Breast epithelium (tissue), 4 donors: ENCODE results near the gene PDGFD. TPM values are rescaled to one million over a fixed set of nuclear protein-coding genes. Genes with fewer than 3 reads are reported as not detected.

Source experiments
- DNase-seq, 2 donors: peaks; one replicate each; pipeline ENCODE4 v3.0.0-alpha.2; 2019; ENCODE audit warnings: low spot score in 2 of 2
- H3K27ac ChIP-seq, 2 donors: fragments of 200-600 bp; sonication (generic) in 1 of 2; one replicate each; pipeline ENCODE4 v1.5.1; 2016 to 2019; ENCODE audit warnings: mild to moderate bottlenecking in 1 of 2
- H3K27me3 ChIP-seq, 2 donors: fragments of 200-600 bp; sonication (generic) in 1 of 2; one replicate each; pipeline versions ENCODE4 v1.5.1 to v1.6.0; 2017 to 2019; ENCODE audit warnings: control low read depth in 1 of 2, mild to moderate bottlenecking in 1 of 2
- H3K36me3 ChIP-seq: fragments of 200-600 bp; one replicate; pipeline ENCODE4 v1.5.1; 2019
- H3K4me1 ChIP-seq, 2 donors: fragments of 200-600 bp; sonication (generic); one replicate each; pipeline ENCODE4 v1.5.1; 2016 to 2019; ENCODE audit warnings: control low read depth in 1 of 2
- H3K4me3 ChIP-seq, 3 donors: fragments of 200-600 bp; sonication (generic); 1 replicate in 2 of 3; 2 replicates in 1 of 3; pipeline ENCODE4 v1.5.1; 2016 to 2019; ENCODE audit warnings: mild to moderate bottlenecking in 3 of 3, moderate library complexity in 2 of 3
- H3K9me3 ChIP-seq, 2 donors: fragments of 200-600 bp; sonication (generic) in 1 of 2; one replicate each; pipeline ENCODE4 v1.5.1; 2016 to 2019; ENCODE audit warnings: control low read depth in 1 of 2
- POLR2A ChIP-seq: fragments of 450-650 bp; IDR thresholded peaks from one replicate; pipeline ENCODE4 v1.6.1; 2016; ENCODE audit warnings: antibody characterized with exemption, mild to moderate bottlenecking, moderate library complexity
- POLR2AphosphoS5 ChIP-seq, 3 donors: sonication (generic); formaldehyde crosslinking; IDR thresholded peaks; one replicate each; pipeline ENCODE4 v1.6.1; 2017; ENCODE audit warnings: antibody characterized with exemption in 3 of 3
- intact Hi-C: fragments of 100-400 bp; cut with DNase I; formaldehyde crosslinking; loops from one replicate; pipeline ENCODE4 v1.15.1; 2023; ENCODE audit warnings: low total_unique reads
- total RNA-seq, 3 donors: library from RNA; depleted of rRNA; stranded (reverse); fragments of >200 nt; gene quantifications; one replicate each; pipeline ENCODE4 v1.1.0, GENCODE V29; 2016
- TF ChIP-seq, protein P1 (sequence below), 3 donors: fragments of 450-650 bp; IDR thresholded peaks; one replicate each; pipeline ENCODE4 v1.5.1; 2016 to 2017; ENCODE audit warnings: antibody characterized with exemption in 3 of 3, mild to moderate bottlenecking in 3 of 3, moderate library complexity in 3 of 3

PDGFD gene
- total RNA-seq, 3 donors from 2014 or later, result 21.8 to 76.0 (median 53.1) TPM

DNA sequence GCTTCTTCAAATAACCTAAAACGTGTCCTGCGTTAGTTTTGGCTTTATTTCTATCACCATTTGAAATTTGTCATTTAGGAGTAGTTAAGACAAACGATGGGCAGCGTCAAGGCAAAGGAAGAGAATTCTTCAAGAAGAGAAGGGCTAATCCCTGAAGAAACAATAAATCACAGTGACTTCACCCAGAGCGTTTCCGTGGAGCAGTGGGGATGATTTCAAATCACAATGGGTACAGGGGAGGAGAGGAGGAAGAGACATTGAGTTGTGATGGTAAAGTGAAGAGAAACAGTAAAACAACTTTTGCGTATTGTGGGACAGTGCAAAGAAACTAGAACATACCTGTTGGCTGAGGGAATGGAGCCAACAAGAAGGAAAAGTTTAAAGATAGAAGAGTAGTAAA is 9.7 kb downstream of the PDGFD start:
- Histone ChIP-seq H3K4me1 (no peaks in the 10 kb centered on the region), H3K27me3 (no peaks in the 10 kb centered on the region), H3K9me3 (no peaks in the 10 kb centered on the region), H3K27ac (no peak overlapping the region), H3K4me3 (no peak overlapping the region), H3K36me3 (no peaks in the 10 kb centered on the region)
- no peak for DNase-seq
- TF ChIP-seq POLR2AphosphoS5 (IDR thresholded peaks at IDR 0.05) (no peak), POLR2A (no peak)
- TF ChIP-seq, protein P1, sequence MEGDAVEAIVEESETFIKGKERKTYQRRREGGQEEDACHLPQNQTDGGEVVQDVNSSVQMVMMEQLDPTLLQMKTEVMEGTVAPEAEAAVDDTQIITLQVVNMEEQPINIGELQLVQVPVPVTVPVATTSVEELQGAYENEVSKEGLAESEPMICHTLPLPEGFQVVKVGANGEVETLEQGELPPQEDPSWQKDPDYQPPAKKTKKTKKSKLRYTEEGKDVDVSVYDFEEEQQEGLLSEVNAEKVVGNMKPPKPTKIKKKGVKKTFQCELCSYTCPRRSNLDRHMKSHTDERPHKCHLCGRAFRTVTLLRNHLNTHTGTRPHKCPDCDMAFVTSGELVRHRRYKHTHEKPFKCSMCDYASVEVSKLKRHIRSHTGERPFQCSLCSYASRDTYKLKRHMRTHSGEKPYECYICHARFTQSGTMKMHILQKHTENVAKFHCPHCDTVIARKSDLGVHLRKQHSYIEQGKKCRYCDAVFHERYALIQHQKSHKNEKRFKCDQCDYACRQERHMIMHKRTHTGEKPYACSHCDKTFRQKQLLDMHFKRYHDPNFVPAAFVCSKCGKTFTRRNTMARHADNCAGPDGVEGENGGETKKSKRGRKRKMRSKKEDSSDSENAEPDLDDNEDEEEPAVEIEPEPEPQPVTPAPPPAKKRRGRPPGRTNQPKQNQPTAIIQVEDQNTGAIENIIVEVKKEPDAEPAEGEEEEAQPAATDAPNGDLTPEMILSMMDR (IDR thresholded peaks at IDR 0.05), result no peak
- intact Hi-C loops, result no loop called here

DNA sequence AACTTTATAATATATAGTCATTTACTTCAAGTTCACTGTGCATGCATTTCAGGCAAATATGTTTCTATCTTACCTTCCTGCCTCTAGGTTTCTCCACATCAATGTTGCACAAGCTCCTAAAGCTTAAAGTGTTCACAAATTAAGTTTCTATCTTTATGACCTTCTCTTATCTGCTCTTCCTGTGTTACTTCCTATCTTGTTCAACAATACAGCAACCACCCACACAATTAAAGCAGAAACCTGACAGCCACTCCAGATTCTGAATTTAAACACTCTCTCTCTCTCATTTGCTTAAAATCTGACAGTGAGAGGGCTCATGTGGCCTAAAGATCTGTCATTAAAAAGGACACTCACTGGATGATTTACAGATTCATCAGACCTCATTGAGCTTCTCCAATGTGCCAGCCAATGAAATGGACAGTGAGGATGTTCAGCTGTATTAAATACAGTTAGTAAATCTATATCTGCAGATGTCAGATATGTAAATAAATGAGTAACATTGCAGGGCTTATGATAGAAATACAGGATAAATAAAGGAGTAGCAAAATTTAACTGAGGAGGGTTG is 10.9 kb downstream of the PDGFD start:
- Histone ChIP-seq H3K27me3 (no peaks in the 10 kb centered on the region), H3K4me1 (no peaks in the 10 kb centered on the region), H3K9me3 (no peaks in the 10 kb centered on the region), H3K27ac (no peak overlapping the region), H3K4me3 (no peak overlapping the region), H3K36me3 (no peaks in the 10 kb centered on the region)
- DNase-seq, result no peak
- intact Hi-C loops, result no loop called here
- TF ChIP-seq POLR2AphosphoS5 (IDR thresholded peaks at IDR 0.05) (no peak), POLR2A (no peak)
- TF ChIP-seq, protein P1 (IDR thresholded peaks at IDR 0.05), result no peak

DNA sequence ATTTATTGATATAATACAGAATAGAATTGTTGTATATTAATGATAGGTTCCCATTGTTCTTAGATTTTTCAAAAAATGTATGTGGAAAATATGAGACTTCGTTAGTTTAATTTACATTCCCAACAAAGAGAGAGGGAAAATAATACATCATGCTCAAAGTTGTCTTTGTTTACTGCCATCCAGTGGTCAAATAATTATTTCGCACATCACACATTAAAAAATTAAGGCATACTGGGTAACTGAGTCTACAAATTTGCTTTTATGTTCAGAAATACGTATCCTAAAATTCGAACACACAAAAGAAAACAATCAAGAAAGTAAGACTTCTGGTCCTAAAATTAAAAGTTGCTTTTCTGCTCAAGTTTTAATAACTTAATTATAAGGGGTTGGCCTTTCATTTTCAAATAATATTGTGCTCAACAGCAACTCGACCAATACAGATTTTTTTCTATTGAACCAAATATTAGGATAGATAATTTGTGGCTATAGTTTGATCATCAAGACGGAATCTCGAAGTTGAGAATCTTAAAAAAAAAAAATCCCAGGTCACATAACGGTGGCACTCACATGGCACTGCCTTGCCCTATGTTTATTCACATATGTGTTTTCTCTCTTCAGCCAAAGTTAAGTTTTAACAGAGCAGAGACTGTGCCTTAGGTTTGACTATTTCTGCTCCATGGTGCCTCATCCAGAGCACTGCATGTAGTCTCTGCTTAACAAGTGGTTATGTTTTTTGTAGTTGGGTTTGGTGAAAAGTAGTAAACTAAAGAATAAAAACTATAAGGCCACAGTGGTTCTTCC is 12.3 kb downstream of the PDGFD start:
- intact Hi-C loops, result no loop called here
- DNase-seq, result no peak
- TF ChIP-seq POLR2A, result no peak
- TF ChIP-seq, protein P1 (IDR thresholded peaks at IDR 0.05), result peak in 1 of 3 donors; percentile 6

DNA sequence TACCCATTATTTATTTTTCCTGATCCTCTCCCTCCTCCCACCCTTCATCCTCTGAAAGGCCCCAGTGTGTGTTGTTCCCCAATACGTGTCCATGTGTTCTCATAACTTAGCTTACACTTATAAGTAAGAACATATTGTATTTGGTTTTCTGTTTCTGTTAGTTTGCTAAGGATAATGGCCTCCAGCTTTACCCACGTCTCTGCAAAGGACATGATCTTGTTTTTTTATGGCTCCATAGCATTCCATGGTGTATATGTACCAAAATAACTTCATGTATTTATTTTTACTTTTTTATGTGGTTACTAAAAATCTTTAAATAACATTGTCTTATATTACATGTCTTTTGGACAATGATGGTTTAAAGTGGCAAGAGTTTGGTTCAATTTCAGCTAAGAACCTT is 15.2 kb downstream of the PDGFD start:
- TF ChIP-seq POLR2AphosphoS5 (IDR thresholded peaks at IDR 0.05) (no peak), POLR2A (no peak)
- TF ChIP-seq, protein P1 (IDR thresholded peaks at IDR 0.05), result no peak

More for the DNA sequence above, 12.3 kb downstream of the PDGFD start:
- H3K4me1 ChIP-seq, result no peaks in the 10 kb centered on the region
- no peak overlapping the region for H3K4me3 ChIP-seq
- no peak overlapping the region for H3K27ac ChIP-seq
- no peaks in the 10 kb centered on the region for H3K36me3 ChIP-seq
- H3K27me3 ChIP-seq, result no peaks in the 10 kb centered on the region
- no peaks in the 10 kb centered on the region for H3K9me3 ChIP-seq

DNA sequence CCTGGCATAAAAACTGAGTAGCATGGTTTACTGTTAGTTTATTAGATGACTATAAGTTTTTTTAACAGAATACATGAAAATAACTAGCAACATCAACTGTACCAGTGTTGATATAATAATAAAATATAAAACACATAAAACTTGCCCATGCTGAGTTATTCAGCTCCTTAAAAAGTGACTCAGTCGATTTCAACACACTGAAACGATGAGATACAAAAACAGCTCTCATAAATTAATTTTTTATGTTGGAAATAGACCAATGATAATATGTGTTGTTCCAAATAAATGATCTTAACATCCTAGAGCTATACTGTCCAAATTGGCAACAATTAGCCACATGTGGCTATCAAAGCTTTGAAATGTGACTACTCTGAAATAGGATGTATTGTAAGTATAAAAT is 15.9 kb downstream of the PDGFD start:
- Histone ChIP-seq H3K4me3 (no peak overlapping the region), H3K27ac (no peak overlapping the region), H3K27me3 (no peaks in the 10 kb centered on the region), H3K9me3 (no peaks in the 10 kb centered on the region), H3K4me1 (no peaks in the 10 kb centered on the region), H3K36me3 (no peaks in the 10 kb centered on the region)
- intact Hi-C loops, result no loop called here
- TF ChIP-seq POLR2A (no peak), POLR2AphosphoS5 (IDR thresholded peaks at IDR 0.05) (no peak)
- TF ChIP-seq, protein P1 (IDR thresholded peaks at IDR 0.05), result no peak
- DNase-seq, result no peak

More for the DNA sequence above, 15.2 kb downstream of the PDGFD start:
- no peak for DNase-seq
- H3K4me1 ChIP-seq, result no peaks in the 10 kb centered on the region
- H3K27ac ChIP-seq, result no peak overlapping the region
- no peak overlapping the region for H3K4me3 ChIP-seq
- no peaks in the 10 kb centered on the region for H3K27me3 ChIP-seq
- no peaks in the 10 kb centered on the region for H3K36me3 ChIP-seq
- H3K9me3 ChIP-seq, result no peaks in the 10 kb centered on the region
- intact Hi-C loops, result no loop called here
